Measurements from ENCODE around the gene SYT2.
"Not testable (repeated sequence)": the region's sequence is repeated elsewhere in the genome, so short reads cannot be mapped to it uniquely, and the experiment has no call there.

The SYT2 gene

GRCh38 chr1:202624088-202624780 lies 86.0 kb downstream of the SYT2 start:
- DNase-seq (ENCODE audit: low read depth) = no peak

GRCh38 chr1:202623476-202623875 lies 86.8 kb downstream of the SYT2 start:
- not testable (repeated sequence) for DNase-seq (ENCODE audit: low read depth)

GRCh38 chr1:202623075-202623474 lies 87.2 kb downstream of the SYT2 start:
- DNase-seq (ENCODE audit: low read depth) = no peak

GRCh38 chr1:202622388-202622787 lies 87.9 kb downstream of the SYT2 start:
- DNase-seq (ENCODE audit: low read depth) = no peak

- no peak for DNase-seq (ENCODE audit: low read depth)
These were observed 88.8 kb downstream of the SYT2 start for GRCh38 chr1:202621446-202621845.

- not testable (repeated sequence) for DNase-seq (ENCODE audit: low read depth)
These were observed 90.2 kb downstream of the SYT2 start for GRCh38 chr1:202620036-202620435.

GRCh38 chr1:202619505-202619904 lies 90.7 kb downstream of the SYT2 start:
- no peak for DNase-seq (ENCODE audit: low read depth)

GRCh38 chr1:202619012-202619411 lies 91.2 kb downstream of the SYT2 start:
- not testable (repeated sequence) for DNase-seq (ENCODE audit: low read depth)

GRCh38 chr1:202616355-202616915 lies 93.8 kb downstream of the SYT2 start:
- DNase-seq (ENCODE audit: low read depth) = no peak

- DNase-seq (ENCODE audit: low read depth) = peak; percentile 45
These were observed 94.5 kb downstream of the SYT2 start for GRCh38 chr1:202615501-202616354.

- DNase-seq (ENCODE audit: low read depth) = not testable (repeated sequence)
These were observed 95.1 kb downstream of the SYT2 start for GRCh38 chr1:202615208-202615500.

GRCh38 chr1:202614363-202615207 lies 95.7 kb downstream of the SYT2 start:
- DNase-seq (ENCODE audit: low read depth) = not testable (repeated sequence)

- DNase-seq (ENCODE audit: low read depth) = no peak
These were observed 96.7 kb downstream of the SYT2 start for GRCh38 chr1:202613571-202613970.

GRCh38 chr1:202612036-202612435 lies 98.2 kb downstream of the SYT2 start:
- not testable (repeated sequence) for DNase-seq (ENCODE audit: low read depth)

GRCh38 chr1:202605515-202605914 lies 104.7 kb downstream of the SYT2 start:
- no peak for DNase-seq (ENCODE audit: low read depth)

GRCh38 chr1:202603435-202603834 lies 106.8 kb downstream of the SYT2 start:
- no peak for DNase-seq (ENCODE audit: low read depth)

GRCh38 chr1:202600432-202601041 lies 109.7 kb downstream of the SYT2 start:
- DNase-seq (ENCODE audit: low read depth) = no peak

GRCh38 chr1:202599669-202600431 lies 110.4 kb downstream of the SYT2 start:
- no peak for DNase-seq (ENCODE audit: low read depth)

- DNase-seq (ENCODE audit: low read depth) = no peak
These were observed 113.0 kb downstream of the SYT2 start for GRCh38 chr1:202597090-202597761.

GRCh38 chr1:202596638-202597037 lies 113.6 kb downstream of the SYT2 start:
- no peak for DNase-seq (ENCODE audit: low read depth)

All from GM04503 (cell line).